T1000 (cell line): Measurements from ENCODE around the gene BHLHE40.

Source experiments
- DNase-seq: peaks from one replicate; lab custom pipeline; 2025; ENCODE audit warnings: mixed read lengths; lab: John Stamatoyannopoulos, UW

BHLHE40 gene

GRCh38 chr3:4979428-4980228, at the start of gene BHLHE40:
TSS of gene BHLHE40 (plus strand) at chr3:4979437. CDS start at chr3:4979719, 282 bp downstream.
- DNase-seq = no peak

- no peak for DNase-seq
These were observed 48.7 kb upstream of the BHLHE40 start for GRCh38 chr3:4930501-4930900.

- no peak for DNase-seq
These were observed 45.2 kb upstream of the BHLHE40 start for GRCh38 chr3:4934050-4934449.

GRCh38 chr3:4935347-4935746, 43.9 kb upstream of the BHLHE40 start:
- DNase-seq = no peak

- no peak for DNase-seq
These were observed 42.1 kb upstream of the BHLHE40 start for GRCh38 chr3:4936982-4937614.

GRCh38 chr3:4938281-4938982, 40.8 kb upstream of the BHLHE40 start:
- DNase-seq = no peak

- no peak for DNase-seq
These were observed 40.0 kb upstream of the BHLHE40 start for GRCh38 chr3:4939276-4939675.

GRCh38 chr3:4940985-4941384, 38.3 kb upstream of the BHLHE40 start:
- DNase-seq = no peak

- no peak for DNase-seq
These were observed 35.7 kb upstream of the BHLHE40 start for GRCh38 chr3:4943549-4943948.

GRCh38 chr3:4945324-4945723, 33.9 kb upstream of the BHLHE40 start:
- DNase-seq = no peak

- no peak for DNase-seq
These were observed 32.2 kb upstream of the BHLHE40 start for GRCh38 chr3:4947028-4947427.

GRCh38 chr3:4948395-4948794, 30.8 kb upstream of the BHLHE40 start:
- no peak for DNase-seq

- DNase-seq = no peak
These were observed 30.2 kb upstream of the BHLHE40 start for GRCh38 chr3:4949004-4949403.

GRCh38 chr3:4949659-4950058, 29.6 kb upstream of the BHLHE40 start:
- no peak for DNase-seq

- DNase-seq = no peak
These were observed 28.9 kb upstream of the BHLHE40 start for GRCh38 chr3:4950351-4950784.

GRCh38 chr3:4950948-4951347, 28.3 kb upstream of the BHLHE40 start:
- DNase-seq = no peak

- no peak for DNase-seq
These were observed 26.1 kb upstream of the BHLHE40 start for GRCh38 chr3:4953119-4953518.

- DNase-seq = no peak
These were observed 24.8 kb upstream of the BHLHE40 start for GRCh38 chr3:4954256-4955000.

GRCh38 chr3:4956099-4956498, 23.1 kb upstream of the BHLHE40 start:
- DNase-seq = no peak

- DNase-seq = no peak
These were observed 22.5 kb upstream of the BHLHE40 start for GRCh38 chr3:4956738-4957137.

GRCh38 chr3:4957978-4958377, 21.3 kb upstream of the BHLHE40 start:
- no peak for DNase-seq

- no peak for DNase-seq
These were observed 20.1 kb upstream of the BHLHE40 start for GRCh38 chr3:4959180-4959579.
